SKM-1 treated with dmso at 0.1 percent for 144 hours (cell line): ENCODE measurements around the gene PLEKHM3.
A peak's percentile ranks its signal among the peaks of the same experiment; 100 is the strongest.

ENCODE experiments used
- DNase-seq: peaks from one replicate; lab custom pipeline; 2025; ENCODE audit not compliant: unreplicated experiment; lab: John Stamatoyannopoulos, UW

The PLEKHM3 gene

DNA sequence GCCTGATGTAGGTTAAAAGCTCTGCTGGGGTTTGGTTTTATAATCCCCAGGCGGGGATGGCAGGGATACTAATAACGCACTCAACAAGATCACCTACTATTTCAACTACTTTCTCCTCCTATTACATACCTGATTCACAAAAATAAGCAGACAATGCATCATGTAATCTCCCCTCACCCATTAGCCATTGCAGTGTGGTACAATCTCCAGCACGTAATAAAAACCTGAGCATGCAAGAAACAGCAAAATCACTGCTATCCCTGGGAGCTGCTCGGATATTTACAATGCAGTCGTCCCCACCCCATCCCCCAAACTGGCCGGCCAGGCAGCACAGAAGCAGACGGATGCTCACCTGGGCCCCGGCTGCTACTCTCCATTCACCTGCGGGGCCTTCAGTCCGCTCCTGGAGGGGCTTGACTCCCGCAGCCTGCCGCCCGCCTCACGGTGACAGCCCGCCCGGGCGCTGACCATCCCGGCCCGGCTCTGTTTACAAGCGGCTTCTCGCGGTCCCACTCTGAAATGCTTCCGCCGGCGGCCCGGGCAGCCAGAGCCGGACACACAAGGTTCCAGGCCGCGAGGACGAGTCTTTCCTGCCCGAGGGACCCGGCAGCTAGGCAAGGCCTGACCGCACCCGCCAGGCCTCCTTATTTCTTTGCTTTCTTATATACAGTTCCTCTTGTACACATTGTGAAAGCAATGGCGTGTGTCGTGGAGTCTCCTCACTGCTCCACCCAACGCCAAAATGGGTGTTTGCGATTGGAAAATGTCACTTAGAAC lies at the start of gene PLEKHM3:
PLEKHM3 (minus strand) TSS at position 491 of the 777 bp plus-strand sequence. CDS start 23,888 bp downstream, outside the sequence.
- peak; percentile 85 for DNase-seq

DNA sequence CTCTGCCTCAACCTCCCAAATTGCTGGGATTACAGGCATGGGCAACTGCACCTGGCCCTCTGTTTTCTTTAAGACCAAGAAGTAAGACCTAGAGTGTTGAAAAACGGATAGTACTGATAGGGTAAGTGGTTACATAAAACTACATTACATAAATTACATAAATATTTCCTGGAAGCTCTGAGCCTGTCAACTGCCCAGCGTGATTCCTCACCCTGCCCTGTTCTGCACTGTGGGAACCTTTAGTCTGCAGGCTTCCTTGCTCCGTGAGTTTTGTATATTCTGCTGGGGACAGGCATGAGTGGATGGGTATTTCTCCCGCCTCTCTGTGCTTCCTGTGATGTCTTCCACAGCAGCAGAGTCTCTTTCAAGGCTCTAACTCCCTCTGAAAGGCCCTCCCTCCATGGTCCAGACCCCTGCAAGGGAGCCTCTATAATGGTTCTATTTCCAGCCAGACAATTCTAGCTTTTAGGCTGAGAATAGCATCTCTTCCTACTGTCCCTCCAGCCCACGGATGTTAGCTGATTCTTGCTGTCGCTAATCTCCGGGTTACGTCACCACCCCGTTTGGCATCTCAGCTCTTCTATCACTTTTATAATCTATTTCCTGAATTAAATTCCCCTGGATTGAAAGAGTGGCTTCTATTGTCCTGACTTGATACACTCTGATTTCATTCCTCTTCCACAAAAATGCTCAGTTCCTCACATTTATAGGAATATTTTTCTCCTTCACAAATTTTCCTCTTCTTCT lies 49.5 kb upstream of the PLEKHM3 start:
- DNase-seq: no peak

DNA sequence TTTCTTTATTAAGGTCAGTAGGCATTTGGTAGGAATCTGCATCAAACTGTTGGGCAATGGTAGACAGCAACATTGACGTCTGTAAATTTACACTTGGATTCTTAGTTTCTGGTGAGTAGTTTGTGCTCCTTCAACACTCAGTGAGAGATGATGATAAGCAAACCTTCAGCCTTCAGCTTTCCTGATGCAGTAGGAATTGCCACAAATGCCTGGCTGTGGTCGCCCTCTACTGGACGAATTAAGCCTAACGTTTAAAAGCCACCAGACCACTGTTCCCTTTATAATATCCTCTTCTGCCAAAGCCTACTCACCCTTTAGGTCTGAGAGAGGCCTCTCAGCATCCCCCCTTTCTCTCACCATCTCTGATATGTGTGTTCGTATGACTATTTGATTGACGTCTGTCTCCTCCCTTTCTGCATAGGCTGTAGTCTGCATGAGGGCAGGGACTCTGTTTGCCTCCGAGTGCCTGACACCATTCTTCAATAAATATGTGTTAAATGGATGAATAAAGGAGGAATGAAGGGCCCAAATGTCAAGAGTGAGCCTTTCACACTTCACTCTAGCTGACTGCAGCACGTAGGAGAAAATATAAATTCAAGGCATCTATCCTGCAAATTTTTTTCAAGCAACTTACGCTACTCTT lies 47.0 kb upstream of the PLEKHM3 start:
- DNase-seq: peak; percentile 78

DNA sequence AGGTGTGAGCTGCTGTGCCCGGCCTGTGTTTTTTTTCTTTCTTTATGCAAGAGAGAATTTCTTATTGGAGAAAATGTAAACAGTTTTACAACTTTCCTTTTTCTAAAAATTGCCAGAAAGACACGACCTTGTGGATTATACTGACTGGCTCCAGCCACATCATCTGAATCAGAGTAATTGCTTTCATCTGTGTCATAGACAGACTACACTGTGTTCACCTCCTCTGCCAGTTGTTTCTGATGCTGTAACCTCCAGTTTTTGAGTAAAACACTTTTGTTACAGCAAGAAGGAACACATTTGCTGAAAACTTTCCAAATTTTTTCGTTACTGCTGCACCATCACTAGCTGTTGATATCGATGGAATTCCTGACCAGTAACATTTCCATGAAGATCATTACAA lies 43.9 kb upstream of the PLEKHM3 start:
- no peak for DNase-seq

GRCh38 chr2:208066016-208066415 lies 40.7 kb upstream of the PLEKHM3 start:
- DNase-seq: no peak

- DNase-seq: no peak
These were observed 40.1 kb upstream of the PLEKHM3 start for GRCh38 chr2:208065476-208065875.

GRCh38 chr2:208064220-208064961 lies 39.1 kb upstream of the PLEKHM3 start:
- no peak for DNase-seq

DNA sequence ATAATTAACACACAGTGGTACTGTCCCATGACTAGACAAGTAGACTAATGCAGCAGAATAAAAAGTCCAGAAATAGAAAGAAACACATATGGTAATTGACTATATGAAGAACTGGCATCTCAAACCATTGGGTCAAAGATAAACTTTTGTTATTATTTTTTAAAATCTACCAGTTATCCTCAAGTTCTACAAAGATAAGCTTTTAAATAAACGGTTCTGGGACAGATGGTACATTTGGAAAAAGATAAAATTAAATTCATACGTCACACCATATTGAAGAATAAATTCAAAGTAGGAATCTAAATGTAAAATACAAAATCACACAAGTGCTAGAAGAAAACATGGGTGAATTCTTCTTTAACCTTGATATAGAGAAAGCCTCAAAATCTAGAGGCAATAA lies 37.6 kb upstream of the PLEKHM3 start:
- DNase-seq: no peak

GRCh38 chr2:208062113-208062512 lies 36.8 kb upstream of the PLEKHM3 start:
- peak; percentile 13 for DNase-seq

- DNase-seq: no peak
These were observed 31.8 kb upstream of the PLEKHM3 start for GRCh38 chr2:208057108-208057507.

GRCh38 chr2:208049441-208049840 lies 24.1 kb upstream of the PLEKHM3 start:
- no peak for DNase-seq

GRCh38 chr2:208049006-208049405 lies 23.7 kb upstream of the PLEKHM3 start:
- DNase-seq: no peak

GRCh38 chr2:208047840-208048239 lies 22.5 kb upstream of the PLEKHM3 start:
- DNase-seq: no peak

DNA sequence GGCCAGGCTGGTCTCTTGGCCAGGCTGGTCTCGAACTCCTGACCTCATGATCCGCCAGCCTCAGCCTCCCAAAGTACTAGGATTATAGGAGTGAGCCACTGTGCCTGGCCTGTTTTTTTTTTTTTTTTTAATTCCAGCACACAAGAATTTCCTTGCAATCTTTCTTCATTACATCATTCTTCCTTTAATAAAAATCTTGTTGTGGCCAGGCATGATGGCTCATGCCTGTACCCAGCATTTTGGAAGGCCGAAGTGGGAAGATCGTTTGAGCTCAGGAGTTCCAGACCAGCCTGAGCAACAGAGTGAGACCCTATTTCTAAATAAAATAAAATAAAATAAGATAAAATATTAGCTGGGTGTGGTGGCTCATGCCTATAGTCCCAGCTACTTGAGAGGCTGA lies 21.4 kb upstream of the PLEKHM3 start:
- no peak for DNase-seq

DNA sequence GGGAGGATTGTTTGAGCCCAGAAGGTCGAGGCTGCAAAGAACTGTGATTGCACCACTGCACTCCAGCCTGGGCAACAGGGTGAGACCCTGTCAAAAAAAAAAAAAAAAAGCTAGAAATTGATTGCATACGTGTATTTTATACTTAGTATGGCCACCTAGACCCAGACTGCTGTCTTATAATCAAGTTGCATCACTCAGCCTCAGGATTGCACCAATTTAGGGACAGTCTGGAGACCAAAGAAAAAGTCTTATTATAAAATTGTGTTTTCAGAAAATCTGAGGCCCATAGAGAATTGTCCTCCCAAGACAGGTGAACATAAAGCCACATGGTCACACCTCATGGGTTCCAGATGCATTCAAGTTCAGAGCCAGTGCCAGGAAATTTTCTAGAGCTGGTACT lies 17.1 kb upstream of the PLEKHM3 start:
- no peak for DNase-seq

DNA sequence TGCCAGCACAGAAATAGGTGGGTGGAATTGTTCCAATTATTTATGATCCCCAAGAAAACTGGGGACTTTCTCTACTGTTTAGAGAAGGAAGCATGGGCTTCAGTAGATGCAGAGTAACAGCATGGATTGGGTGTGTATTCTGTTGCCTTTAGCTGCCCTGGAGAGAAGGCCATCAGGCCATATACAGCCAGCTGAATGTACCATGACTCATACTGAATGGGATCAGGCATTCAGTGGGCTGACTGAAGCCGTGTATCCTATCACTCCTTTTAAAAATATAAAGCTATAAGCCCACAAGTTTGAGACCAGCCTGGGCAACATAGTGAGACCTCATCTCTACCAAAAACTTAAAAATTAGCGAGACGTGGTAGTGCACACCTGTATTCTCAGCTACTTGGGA lies 16.7 kb upstream of the PLEKHM3 start:
- DNase-seq: no peak

GRCh38 chr2:208040199-208041171 lies 15.2 kb upstream of the PLEKHM3 start:
- DNase-seq: peak; percentile 54

GRCh38 chr2:208039376-208040110 lies 14.2 kb upstream of the PLEKHM3 start:
- no peak for DNase-seq
